ENCODE measurements around the gene KRT13. TPM values are rescaled to one million over a fixed set of nuclear protein-coding genes. Genes with fewer than 3 reads are reported as not detected.

KRT13 gene
- polyA plus RNA-seq, 1 donor (not counting 4 experiments of a cell fraction or from before 2014, with no cell fraction given), result 24.0 TPM

GRCh38 chr17:41553176-41553575 is 47.8 kb upstream of the KRT13 start:
- Histone ChIP-seq H3K4me2 (ENCODE audit: control insufficient read depth, extremely low read depth, insufficient read depth, low read depth, low read length) (no peak overlapping the region), H3K36me3 (ENCODE audit: control insufficient read depth in 2 of 2, extremely low read depth in 1 of 2, insufficient read depth in 2 of 2, low read length in 2 of 2) (no peaks in the 10 kb centered on the region), H2AFZ (ENCODE audit: control insufficient read depth, low read length) (no peak overlapping the region), H3K27ac (ENCODE audit: control insufficient read depth, insufficient read depth, low read length) (no peak overlapping the region), H3K9ac (ENCODE audit: control insufficient read depth, extremely low read depth, insufficient read depth, low read length) (no peak overlapping the region), H4K20me1 (ENCODE audit: control insufficient read depth, extremely low read depth, insufficient read depth, low read length) (no peaks in the 10 kb centered on the region), H3K9me3 (ENCODE audit: control insufficient read depth, low read depth, low read length) (no peaks in the 10 kb centered on the region), H3K79me2 (ENCODE audit: control insufficient read depth, insufficient read depth, low read length) (no peaks in the 10 kb centered on the region), H3K9me1 (ENCODE audit: control insufficient read depth, extremely low read depth, insufficient read depth, low read length) (no peaks in the 10 kb centered on the region), H3K4me1 (ENCODE audit: control insufficient read depth, extremely low read depth, insufficient read depth, low read length) (peaks cover 43% of the 10 kb centered on the region), H3K4me3 (ENCODE audit: control insufficient read depth in 2 of 3, extremely low read depth in 1 of 3, insufficient read depth in 2 of 3, low read depth in 1 of 3, low read length in 3 of 3) (no peak overlapping the region), H3K27me3 (ENCODE audit: control insufficient read depth, extremely low read depth, insufficient read depth, low read length) (no peaks in the 10 kb centered on the region)
- FAIRE-seq (peak; percentile 82), DNase-seq (ENCODE audit: low read depth, low spot score) (no peak)
- no peak for TF ChIP-seq CTCF (optimal IDR thresholded peaks at IDR 0.05 in 1 of 3, IDR thresholded peaks at IDR 0.05 in 1 of 3, conservative IDR thresholded peaks at IDR 0.05 in 1 of 3; ENCODE audit: extremely low read depth in 1 of 3, insufficient read depth in 2 of 3, low read length in 3 of 3)
- no peak for TF ChIP-seq EZH2 (IDR thresholded peaks at IDR 0.05; ENCODE audit: low read length)
- dilution Hi-C loops (cut with MboI; ENCODE audit: extremely low pct_ligation_motif_present, low sequenced_read_pairs), result no loop called here

- Histone ChIP-seq H3K9me3 (ENCODE audit: control insufficient read depth, low read depth, low read length) (no peaks in the 10 kb centered on the region), H3K27me3 (ENCODE audit: control insufficient read depth, extremely low read depth, insufficient read depth, low read length) (no peaks in the 10 kb centered on the region), H3K79me2 (ENCODE audit: control insufficient read depth, insufficient read depth, low read length) (no peaks in the 10 kb centered on the region), H3K4me3 (ENCODE audit: control insufficient read depth in 2 of 3, extremely low read depth in 1 of 3, insufficient read depth in 2 of 3, low read depth in 1 of 3, low read length in 3 of 3) (no peak overlapping the region), H2AFZ (ENCODE audit: control insufficient read depth, low read length) (no peak overlapping the region), H3K9ac (ENCODE audit: control insufficient read depth, extremely low read depth, insufficient read depth, low read length) (no peak overlapping the region), H3K4me1 (ENCODE audit: control insufficient read depth, extremely low read depth, insufficient read depth, low read length) (peaks cover 49% of the 10 kb centered on the region), H3K27ac (ENCODE audit: control insufficient read depth, insufficient read depth, low read length) (no peak overlapping the region), H3K9me1 (ENCODE audit: control insufficient read depth, extremely low read depth, insufficient read depth, low read length) (no peaks in the 10 kb centered on the region), H3K4me2 (ENCODE audit: control insufficient read depth, extremely low read depth, insufficient read depth, low read depth, low read length) (no peak overlapping the region), H3K36me3 (ENCODE audit: control insufficient read depth in 2 of 2, extremely low read depth in 1 of 2, insufficient read depth in 2 of 2, low read length in 2 of 2) (no peaks in the 10 kb centered on the region), H4K20me1 (ENCODE audit: control insufficient read depth, extremely low read depth, insufficient read depth, low read length) (no peaks in the 10 kb centered on the region)
- DNase-seq (ENCODE audit: low read depth, low spot score) (no peak), FAIRE-seq (no peak)
- dilution Hi-C loops (cut with MboI; ENCODE audit: extremely low pct_ligation_motif_present, low sequenced_read_pairs), result no loop called here
- TF ChIP-seq CTCF (optimal IDR thresholded peaks at IDR 0.05 in 1 of 3, IDR thresholded peaks at IDR 0.05 in 1 of 3, conservative IDR thresholded peaks at IDR 0.05 in 1 of 3; ENCODE audit: extremely low read depth in 1 of 3, insufficient read depth in 2 of 3, low read length in 3 of 3) (no peak), EZH2 (IDR thresholded peaks at IDR 0.05; ENCODE audit: low read length) (no peak)
Measured at GRCh38 chr17:41552455-41552854, 47.0 kb upstream of the KRT13 start.
